ENCODE data around the gene HRH1.
"Not testable (repeated sequence)": the region's sequence is repeated elsewhere in the genome, so short reads cannot be mapped to it uniquely, and the experiment has no call there.

Gene HRH1

DNA sequence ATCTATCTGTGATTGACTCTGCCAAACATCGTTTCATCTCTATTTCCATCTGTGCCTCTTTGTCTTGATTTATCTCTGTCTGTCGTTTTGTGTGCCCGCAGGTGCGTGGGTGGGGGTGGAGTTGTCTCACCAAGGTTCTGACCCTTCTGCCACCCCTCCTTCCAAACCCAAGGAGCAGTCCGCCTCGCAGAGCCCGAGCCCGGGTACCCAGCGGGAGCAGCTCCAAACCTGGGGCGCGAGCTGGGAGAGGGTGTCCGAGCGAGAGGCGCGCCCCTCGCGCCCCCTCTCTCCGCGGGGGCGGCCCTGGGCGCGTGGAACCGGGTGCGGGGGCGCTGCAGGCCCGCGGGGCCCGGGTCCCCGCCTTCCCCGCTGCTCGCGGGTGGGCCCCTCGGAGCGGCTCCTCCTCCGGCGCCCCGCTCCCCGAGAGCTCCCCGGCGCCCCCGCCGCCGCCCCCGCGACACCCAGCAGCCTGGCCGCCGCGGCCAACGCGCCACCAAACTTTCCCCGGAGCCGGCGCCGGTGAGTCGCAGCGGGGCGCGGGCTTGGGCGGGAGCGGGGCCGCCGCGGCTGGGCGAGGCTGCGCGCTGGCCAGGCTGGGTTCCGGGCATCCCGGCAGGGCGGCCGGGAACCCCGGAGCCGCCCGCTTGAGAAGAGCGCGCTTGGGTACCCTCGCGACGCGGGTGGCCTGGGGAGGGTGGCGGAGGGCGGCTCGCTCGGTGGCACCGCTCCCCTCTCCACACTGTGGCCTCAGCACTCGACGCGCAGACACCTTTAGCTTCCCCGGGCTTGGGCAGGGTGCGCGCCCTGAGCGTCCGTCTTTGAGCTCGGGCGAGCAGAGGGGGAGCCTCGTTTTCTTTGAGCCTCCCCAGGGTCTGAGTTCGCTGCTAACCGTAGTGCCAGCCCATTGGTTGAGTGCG lies at the start of gene HRH1:
Gene HRH1, plus strand, starts transcription at position 458 of the 917 bp plus-strand sequence. CDS start 104,545 bp downstream, outside the sequence.
- no peak for DNase-seq (ENCODE audit: low read depth in 4 of 4, low spot score in 1 of 4)

DNA sequence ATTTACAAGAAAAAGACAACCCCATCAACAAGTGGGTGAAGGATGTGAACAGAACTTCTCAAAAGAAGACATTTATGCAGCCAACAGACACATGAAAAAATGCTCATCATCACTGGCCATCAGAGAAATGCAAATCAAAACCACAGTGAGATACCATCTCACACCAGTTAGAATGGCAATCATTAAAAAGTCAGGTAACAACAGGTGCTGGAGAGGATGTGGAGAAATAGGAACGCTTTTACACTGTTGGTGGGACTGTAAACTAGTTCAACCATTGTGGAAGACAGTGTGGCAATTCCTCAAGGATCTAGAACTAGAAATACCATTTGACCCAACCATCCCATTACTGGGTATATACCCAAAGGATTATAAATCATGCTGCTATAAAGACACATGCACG lies 41.0 kb upstream of the HRH1 start:
- not testable (repeated sequence) for DNase-seq (ENCODE audit: low read depth in 4 of 4, low spot score in 1 of 4)

GRCh38 chr3:11115548-11115947 lies 38.7 kb upstream of the HRH1 start:
- DNase-seq (ENCODE audit: low read depth in 4 of 4, low spot score in 1 of 4): no peak

GRCh38 chr3:11116336-11117059 lies 37.8 kb upstream of the HRH1 start:
- DNase-seq (ENCODE audit: low read depth in 4 of 4, low spot score in 1 of 4): no peak

DNA sequence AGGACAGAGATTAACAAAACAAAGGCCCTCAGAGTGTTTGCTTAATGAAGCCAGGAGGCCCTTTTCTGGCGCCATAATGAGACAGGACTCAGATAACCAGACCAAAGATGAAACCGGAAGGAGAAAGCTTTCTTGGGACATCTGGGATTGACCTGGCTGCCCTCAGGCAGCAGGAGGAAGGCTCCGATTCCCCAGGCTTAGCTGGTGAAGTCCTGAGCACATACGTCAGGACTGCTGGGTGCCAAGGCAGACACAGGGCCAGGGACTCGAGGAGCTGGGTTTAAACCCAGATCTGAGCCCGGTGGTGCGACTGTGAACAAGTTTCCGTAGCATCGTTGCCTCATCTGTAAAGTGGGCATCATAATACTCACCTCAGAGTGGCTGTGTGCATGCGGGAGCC lies 36.7 kb upstream of the HRH1 start:
- no peak for DNase-seq (ENCODE audit: low read depth in 4 of 4, low spot score in 1 of 4)

- DNase-seq (ENCODE audit: low read depth in 4 of 4, low spot score in 1 of 4): no peak
Observed at GRCh38 chr3:11118181-11118682, 36.1 kb upstream of the HRH1 start.

DNA sequence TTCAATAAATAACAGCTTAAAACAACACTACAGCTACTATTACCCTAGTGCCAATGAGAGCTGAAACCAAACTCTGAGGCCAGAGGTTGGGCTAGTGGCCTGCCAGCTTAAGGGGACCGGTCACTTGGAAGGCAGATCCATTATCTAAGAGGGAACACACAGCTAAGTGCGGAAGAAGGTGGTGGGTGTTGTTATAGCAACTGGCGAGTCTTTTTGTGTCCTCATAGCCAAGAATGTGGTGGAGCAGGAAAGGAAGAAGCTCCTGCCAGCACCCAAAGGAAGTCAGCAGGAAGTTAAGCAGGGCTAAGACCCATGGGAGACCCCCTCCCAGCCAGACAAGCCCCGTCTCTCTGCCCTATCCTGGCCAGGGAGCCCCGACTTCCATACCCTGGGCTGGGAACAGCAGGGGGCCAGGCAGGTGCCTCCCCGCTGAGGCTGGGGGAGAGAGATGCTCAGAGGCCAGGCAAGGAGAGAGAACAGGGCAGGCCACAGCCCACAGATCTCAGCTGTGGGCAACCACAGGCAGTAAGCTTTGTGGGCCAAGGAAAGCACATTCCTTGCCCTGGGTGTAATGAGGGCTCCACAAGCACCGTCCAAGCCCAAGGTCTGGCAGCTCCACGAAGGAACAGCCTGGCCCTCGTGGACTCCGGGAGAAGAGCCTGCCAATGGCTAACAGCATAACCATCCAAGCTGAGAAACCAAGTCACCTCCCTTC lies 34.0 kb upstream of the HRH1 start:
- no peak for DNase-seq (ENCODE audit: low read depth in 4 of 4, low spot score in 1 of 4)

DNA sequence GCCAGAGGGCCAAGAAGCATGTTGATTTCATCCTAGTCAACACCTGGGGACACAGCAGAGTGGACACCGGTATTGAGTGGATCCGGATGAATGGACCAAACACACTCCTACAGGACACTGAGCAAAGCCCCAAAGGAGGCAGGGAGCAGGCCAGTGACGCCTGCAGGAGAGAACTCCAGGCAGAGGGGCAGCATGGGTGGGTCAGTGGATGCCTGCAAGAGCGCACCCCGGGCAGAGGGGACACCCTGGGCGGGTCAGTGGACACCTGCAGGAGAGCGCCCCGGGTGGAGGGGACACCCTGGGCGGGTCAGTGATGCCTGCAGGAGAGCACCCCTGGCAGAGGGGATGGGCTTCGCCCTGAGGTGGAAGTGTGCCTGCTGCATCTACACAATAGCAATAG lies 27.6 kb upstream of the HRH1 start:
- no peak for DNase-seq (ENCODE audit: low read depth in 4 of 4, low spot score in 1 of 4)

DNA sequence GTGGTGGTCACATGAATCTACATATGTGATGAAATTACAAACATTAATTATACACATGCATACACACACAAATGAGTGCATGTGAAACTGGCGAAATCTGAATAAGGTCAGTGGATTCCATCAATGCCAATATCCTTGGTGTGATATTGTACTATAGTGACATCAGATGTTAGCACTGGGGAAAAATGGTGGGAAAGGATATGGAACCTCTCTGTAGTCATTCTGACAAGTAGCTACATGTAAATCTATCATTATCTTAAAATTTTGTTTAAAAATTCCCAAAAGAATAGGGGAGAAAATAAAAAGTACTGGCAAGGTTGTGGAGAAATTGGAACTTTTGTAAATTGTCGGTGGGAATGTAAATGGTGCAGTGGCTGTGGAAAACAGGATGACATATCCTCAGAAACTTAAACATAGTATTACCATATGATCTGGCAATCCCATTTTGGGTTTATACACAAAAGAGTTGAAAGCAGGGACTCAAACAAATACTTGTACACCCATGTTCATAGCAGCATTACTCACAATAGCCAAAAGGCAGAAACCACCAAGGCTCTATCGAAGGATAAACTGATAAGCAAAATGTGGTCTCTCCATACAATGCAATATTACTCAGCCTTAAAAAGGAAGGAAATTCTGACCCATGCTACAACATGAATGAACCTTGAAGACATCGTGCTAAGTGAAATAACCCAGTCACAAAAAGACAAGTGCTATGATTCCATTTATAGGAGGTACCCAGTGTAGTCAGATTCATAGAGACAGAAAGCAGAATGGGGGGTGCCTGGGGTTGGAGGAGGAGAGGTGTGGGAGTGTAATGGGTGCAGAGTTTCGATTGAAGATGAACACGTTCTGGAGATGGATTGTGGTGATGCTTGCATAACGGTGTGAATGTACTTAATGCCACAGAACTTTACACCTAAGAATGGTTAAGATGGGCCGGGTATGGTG lies 25.3 kb upstream of the HRH1 start:
- DNase-seq (ENCODE audit: low read depth in 4 of 4, low spot score in 1 of 4): no peak

DNA sequence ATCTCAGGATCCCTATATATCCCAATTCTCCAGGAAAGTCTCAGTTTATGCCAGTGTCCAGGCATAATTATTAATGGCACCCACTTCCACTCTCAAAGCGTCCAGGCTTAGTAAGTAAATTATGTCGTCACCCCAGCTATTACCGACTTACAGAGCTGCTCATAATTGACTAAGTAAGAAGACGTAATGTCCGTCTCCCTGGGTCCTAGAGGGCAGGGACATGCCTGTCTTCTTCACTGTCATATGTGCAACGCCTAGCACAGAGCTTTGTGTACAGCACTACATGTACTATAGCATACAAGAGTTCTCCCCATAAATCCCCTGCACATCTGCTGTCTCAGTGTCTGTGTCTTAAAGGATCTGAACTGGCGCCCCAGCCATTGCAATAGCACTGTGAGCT lies 23.9 kb upstream of the HRH1 start:
- no peak for DNase-seq (ENCODE audit: low read depth in 4 of 4, low spot score in 1 of 4)

DNA sequence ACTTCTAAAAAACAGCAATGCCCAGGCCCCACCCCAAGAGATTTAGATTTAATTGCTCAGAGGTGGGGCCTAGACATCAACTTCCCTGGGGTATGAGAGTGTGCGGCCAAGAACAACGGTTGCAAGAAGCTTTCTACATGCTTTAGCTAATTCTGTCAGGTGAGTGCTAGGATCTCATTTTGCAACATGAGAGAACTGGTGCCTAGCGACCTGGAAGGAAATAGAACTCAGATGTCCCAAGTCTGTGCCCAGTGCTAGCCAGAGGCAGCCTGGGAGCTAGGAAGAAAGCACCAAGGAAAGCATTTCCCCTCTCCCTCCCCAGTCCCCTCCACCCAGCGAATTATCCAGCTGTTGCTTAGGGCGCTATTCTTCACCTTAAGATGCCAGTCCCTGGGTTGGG lies 22.9 kb upstream of the HRH1 start:
- no peak for DNase-seq (ENCODE audit: low read depth in 4 of 4, low spot score in 1 of 4)

GRCh38 chr3:11131886-11132285 lies 22.4 kb upstream of the HRH1 start:
- not testable (repeated sequence) for DNase-seq (ENCODE audit: low read depth in 4 of 4, low spot score in 1 of 4)

DNA sequence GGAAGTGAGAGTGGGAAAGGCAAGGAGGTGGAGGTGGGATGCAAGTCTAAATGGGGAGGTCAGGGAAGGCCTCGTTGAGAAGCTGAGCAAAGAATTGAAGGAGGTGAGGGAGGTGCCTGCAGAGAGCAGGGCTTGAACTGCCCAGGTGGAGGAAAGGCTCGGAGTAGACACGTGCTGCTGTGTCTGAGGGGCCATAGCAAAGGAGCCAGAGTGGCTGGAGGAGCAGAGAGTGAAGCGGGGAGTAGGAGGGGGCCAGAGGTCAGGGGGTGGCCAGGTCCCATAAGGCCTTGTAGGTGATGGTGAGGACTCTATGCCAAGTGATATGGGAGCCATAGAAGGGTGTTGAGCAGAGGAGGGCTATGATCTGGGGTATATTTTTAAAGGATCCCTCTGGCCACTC lies 21.4 kb upstream of the HRH1 start:
- no peak for DNase-seq (ENCODE audit: low read depth in 4 of 4, low spot score in 1 of 4)

DNA sequence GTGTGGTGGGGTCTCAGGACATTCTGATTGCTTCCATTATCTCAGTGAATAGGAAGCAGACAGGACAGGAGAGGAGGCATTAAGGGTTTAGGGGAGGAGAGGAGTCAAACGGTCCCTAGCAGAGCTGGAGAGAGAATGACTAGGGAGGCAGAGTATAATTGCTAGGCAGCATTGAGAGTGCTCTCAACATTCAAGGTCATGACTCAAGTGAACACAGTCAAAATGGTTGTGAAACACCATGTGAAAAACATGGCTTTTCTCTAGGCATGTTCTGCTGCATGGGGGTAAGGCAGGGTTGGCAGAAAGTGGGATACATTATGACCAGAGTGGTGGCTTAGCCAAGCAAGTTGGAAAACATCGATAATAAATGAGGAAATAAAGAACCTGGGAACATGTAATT lies 19.5 kb upstream of the HRH1 start:
- no peak for DNase-seq (ENCODE audit: low read depth in 4 of 4, low spot score in 1 of 4)

GRCh38 chr3:11136116-11136515 lies 18.2 kb upstream of the HRH1 start:
- no peak for DNase-seq (ENCODE audit: low read depth in 4 of 4, low spot score in 1 of 4)

DNA sequence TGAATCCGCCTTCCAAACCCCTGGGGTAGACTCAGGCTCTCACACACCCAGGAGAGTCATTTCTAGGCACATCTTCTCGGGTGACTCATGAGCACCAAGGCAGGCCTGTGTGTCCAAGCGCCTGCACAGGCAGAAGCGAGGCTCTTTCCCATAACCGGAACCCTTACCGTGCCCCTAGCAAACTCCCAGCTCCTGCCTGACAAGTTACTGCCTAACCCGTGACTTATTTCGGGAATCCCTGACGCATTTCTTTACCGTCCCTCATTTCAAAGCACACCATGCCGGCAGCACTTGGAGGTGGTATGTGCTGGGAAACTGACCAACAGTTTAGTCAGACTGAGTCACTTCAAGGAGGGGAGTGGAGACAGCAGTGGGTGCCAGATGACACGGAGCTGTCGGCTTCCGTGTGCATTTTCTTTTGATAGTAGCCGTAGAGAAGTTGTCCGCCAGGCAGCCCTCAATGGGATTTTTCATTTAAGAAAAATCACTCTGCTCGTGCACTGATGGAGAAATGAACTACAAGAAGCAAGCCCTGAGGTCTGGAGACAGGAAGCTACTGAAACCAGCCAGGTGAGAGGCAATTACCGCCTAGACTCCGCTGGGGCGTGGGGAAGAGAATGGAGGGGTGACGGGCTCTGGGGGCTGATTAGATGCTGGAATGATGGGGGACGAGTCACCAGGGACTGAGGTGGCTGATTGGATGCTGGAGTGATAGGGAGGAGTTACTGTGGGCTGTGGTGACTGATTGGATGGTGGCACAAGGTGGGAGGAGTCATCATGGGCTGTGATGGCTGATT lies 17.3 kb upstream of the HRH1 start:
- no peak for DNase-seq (ENCODE audit: low read depth in 4 of 4, low spot score in 1 of 4)

- DNase-seq (ENCODE audit: low read depth in 4 of 4, low spot score in 1 of 4): no peak
Observed at GRCh38 chr3:11137627-11137959, 16.7 kb upstream of the HRH1 start.

- DNase-seq (ENCODE audit: low read depth in 4 of 4, low spot score in 1 of 4): no peak
Observed at GRCh38 chr3:11138371-11138770, 15.9 kb upstream of the HRH1 start.

DNA sequence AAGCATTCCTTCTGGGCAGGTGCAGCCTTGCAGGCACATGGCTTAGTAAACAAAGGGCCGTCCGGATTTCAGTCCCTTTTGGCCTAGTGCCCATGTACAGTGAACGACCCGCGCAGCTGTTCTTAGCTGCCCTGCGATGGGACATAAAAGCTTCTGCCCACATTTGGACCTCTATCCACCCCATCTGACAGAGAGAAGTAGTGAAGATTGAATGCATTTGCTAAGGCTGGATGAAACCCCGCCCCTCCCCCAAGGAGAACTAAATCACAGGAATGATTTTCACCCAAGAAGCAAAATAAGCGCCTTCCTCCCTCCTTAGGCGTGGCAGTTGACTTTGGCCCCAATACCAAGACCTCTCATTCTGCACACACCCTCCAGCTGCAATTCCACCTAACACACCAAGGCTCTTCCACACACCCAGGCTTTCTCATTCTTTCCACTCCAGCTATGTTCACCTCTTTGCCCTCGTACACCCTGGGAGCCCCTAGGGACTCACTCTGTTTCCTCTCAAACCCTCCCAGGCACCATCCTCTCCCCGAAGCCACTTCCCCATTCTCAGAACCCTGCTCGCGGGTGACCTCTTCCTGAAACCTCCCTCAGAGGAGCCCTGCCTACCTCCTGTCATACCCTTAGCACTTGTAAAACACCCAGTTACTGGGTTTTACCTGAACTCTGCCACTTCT lies 14.1 kb upstream of the HRH1 start:
- no peak for DNase-seq (ENCODE audit: low read depth in 4 of 4, low spot score in 1 of 4)
